GM12875 (cell line): ENCODE measurements around the gene VCX.

ENCODE experiments used
- H3K4me3 ChIP-seq: one replicate; pipeline ENCODE4 v1.5.1; 2011; ENCODE audit warnings: low read depth, low read length, control low read depth
- TF ChIP-seq, protein P1 (sequence below): IDR thresholded peaks from 2 replicates; pipeline ENCODE4 v1.5.1; 2011; ENCODE audit warnings: low read depth, mild to moderate bottlenecking, control low read depth, inconsistent platforms, low read length, moderate library complexity, borderline replicate concordance; ENCODE audit not compliant: insufficient read depth

The VCX gene

DNA sequence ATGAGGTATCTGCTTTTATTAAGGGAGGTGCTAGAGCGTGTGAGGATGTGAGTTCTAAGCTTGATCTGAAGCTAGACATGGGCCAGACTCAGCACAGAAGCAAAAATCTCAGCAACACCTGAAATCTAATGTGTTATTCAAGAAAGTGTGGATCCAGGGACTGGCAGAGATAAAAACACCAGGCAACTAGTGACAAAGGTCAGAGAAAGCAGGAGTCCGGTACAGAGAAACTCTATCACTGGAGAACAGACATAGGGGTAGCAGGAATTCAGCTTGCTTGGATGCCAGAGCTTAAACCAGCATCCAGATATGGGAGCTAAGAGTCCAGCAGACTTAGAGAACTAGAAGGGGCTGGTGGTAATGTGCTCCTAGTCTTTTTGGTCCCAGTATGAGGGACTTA lies 34.0 kb downstream of the VCX start:
- H3K4me3 ChIP-seq = no peak overlapping the region
- TF ChIP-seq, protein P1, sequence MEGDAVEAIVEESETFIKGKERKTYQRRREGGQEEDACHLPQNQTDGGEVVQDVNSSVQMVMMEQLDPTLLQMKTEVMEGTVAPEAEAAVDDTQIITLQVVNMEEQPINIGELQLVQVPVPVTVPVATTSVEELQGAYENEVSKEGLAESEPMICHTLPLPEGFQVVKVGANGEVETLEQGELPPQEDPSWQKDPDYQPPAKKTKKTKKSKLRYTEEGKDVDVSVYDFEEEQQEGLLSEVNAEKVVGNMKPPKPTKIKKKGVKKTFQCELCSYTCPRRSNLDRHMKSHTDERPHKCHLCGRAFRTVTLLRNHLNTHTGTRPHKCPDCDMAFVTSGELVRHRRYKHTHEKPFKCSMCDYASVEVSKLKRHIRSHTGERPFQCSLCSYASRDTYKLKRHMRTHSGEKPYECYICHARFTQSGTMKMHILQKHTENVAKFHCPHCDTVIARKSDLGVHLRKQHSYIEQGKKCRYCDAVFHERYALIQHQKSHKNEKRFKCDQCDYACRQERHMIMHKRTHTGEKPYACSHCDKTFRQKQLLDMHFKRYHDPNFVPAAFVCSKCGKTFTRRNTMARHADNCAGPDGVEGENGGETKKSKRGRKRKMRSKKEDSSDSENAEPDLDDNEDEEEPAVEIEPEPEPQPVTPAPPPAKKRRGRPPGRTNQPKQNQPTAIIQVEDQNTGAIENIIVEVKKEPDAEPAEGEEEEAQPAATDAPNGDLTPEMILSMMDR = no peak

DNA sequence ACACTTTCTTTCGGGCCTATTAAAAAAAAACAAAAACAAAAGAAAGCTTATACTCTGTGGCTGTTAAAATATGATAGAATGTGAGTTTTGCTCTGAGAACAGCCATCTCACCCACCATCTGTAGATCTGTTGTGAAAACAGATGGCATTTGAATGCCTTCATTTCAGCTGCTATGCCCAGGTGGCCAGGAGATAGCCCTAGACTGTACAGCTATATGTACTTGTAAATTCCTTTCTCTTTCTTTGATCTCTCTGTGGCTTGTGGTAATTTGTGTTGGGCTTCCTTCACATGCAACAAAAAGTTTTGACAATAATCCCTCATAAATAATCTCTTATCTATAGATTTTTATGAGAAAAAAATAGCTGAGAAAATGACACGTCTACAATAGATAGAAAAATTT lies 46.2 kb downstream of the VCX start:
- TF ChIP-seq, protein P1 = no peak

DNA sequence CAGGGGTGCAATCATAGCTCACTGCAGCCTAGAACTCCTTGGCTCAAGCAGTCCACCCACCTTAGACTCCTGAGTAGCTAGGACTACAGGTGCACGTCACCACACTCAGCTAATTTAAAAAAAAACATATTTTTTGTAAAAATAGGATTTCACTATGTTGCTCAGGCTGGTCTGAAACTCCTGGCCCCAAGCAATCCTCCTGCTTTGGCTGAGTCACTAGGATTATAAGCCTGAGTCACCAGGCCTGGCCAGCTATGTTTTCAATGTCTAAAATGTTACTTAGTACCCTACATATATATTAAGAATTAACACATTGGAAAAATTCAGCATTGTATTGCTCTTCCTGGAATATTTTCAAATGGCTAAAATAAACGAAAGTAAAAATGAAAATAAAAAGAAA lies 46.7 kb downstream of the VCX start:
- TF ChIP-seq, protein P1 = no peak
- no peak overlapping the region for H3K4me3 ChIP-seq

More for the DNA sequence above, 46.2 kb downstream of the VCX start:
- H3K4me3 ChIP-seq = no peak overlapping the region

- H3K4me3 ChIP-seq = no peak overlapping the region
- TF ChIP-seq, protein P1 = no peak
Observed at GRCh38 chrX:7891928-7892327, 49.0 kb downstream of the VCX start.
